Urothelium cell line (cell line): ENCODE measurements around the gene CDC6.

ENCODE experiments used
- DNase-seq: peaks from one replicate; pipeline ENCODE4 v3.0.0; 2011; ENCODE audit warnings: low spot score, mixed read lengths
- FAIRE-seq: peaks from 2 replicates; lab custom pipeline; 2011; peaks lifted over from hg19 to GRCh38; lab: Jason Lieb, UNC

The CDC6 gene

DNA sequence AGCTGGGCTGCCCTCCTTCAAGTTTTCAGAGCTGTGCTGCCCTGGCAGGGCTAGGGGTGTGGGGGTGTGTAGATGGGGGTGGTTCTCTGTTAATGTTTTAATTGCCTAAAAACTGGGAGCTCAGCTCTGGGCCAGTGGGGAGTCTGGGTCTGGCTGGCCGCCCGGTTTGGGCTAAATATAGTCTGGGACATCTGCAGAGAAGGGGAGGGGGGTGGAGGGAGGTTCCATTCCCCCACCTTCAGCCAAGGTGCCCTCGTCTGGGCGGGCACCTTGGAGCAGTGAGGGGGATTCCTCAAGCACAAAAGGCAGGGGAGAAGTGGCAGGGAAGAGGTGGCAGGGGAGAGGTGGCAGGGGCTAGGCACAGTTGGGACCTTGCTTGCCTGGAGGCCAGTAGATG is 34.3 kb downstream of the CDC6 start:
- DNase-seq: no peak
- FAIRE-seq: no peak

DNA sequence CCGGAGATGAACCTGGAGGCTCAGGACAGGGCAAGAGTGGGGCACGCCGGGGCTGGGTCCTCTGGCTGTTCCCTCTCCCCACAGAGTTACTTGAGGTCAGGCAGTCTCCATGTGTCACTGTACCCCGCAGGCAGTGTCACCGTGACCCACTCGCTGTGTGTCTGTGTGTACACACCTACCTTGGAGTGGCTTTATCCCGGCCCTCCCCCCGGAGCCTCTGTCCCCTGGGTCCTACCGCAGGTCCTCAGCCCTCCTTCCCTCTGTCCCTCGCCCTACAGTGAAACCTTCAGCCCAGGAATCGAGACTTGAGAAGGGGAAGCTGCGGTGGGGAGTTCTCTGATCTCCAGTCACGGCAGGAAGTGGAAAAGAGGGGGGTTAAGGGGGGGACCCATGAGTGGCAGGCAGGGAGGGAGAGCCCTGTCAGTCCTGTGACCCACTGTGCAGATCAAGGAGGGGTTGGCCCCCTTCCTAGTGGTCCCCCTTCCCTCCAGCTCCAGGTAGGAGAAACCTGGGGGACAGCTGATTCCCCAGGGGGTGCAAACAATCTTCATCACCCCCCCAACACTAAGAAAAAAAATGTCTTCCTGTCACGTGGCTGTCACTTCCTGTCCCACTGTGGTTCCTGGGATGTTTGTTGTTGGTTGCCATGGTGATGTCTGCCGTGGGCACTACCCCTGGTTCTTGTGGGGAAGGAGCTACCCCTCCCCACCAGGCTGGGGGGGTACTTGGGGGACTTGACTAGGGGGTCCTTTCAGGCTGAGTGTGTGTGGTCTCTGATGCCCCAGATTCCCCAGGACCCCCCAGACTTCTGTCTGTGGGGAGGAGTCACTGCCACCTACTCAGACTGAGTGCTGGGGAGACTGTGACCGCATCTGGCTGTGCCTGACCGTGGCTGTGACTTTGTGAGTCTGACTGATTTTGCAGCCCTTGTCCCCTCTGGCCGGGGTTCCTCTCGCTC is 35.0 kb downstream of the CDC6 start:
- peak; percentile 87 for DNase-seq
- FAIRE-seq: no peak

DNA sequence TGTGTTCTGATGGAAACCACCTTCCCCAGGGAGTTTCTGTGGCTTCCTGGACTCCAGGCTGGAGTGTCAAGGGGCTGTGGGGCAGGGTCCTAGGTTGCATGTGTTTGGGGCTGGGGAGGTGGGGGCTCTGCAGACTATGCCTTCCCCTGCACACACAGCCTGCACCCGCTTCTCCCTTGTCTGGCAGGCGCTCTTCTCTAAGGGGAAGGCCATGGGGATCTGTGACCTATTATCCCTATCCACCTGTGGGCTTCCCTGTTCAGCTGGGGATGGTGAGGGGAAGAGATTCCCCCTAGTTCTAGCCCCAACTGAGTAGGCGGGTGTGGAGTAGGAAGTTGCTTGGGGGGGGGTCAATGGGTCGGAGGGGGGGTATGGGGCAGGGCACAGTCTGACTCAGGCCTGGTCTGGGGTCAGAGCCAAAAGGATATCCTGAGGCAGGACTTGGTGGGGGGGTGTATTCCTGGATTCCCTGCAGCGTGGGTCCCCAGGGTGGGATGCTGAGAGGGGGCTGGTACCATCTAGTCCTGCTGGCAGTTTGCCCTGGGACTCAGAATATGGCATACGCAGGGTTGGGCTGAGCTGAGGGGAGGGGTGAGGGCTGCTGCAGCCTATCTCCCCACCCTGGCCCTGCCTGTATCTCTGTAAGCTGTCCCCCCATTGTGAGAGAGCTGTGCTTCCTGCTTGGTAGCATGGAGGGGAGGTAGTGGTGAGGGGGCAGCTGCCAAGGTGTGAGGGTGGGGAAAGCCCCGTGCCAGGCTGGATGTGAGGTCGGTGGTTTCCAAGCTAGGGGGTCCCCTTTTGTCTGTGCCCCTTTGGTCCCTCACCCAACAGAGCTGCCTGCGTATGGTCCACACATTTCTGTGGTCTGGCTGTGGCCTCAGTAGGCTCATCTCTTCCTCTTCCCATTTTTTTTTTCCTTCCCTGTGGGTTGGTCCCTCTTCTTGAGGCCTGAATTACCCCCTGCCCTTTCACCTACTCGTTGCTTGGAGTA is 36.0 kb downstream of the CDC6 start:
- DNase-seq (no peak), FAIRE-seq (no peak)

DNA sequence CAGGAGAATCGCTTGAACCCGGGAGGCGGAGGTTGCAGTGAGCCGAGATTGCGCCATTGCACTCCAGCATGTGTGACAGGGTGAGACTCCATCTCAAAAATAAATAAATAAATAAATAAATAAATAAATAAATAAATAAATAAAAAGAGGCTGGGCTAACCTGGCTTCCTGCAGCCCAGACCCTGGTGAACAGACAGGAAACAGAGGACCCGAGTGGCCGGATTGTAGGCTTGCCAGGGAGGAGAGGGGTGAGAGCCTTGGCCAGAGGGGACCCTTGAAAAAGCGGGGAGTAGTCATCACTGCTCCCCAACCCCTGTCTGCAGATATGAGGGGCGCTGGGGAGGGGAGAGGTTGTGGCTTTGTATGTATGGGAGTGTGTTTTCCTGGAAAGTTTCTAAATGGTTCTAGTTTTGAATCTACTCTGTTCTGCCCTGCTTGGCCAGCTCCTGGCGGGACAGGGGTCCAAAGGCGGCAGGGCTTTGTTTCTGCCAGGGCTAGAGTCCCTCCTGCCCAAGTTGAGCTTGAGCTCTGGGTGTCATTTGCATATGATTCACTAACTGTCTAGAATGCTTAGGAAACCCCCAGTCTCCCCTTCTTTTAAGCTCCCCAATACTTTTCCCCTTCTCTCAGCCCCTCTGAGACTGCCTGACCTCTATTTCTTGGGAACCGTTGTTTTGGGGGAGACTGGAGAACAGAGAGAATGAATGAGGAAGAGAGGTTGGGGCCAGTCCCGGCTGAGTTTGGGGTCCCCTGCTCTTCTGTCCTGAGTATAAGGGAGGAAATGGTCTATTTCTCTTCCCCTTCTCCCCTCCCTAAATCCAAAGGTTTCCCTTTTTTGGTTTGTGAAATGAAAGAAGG is 37.7 kb downstream of the CDC6 start:
- no peak for DNase-seq

DNA sequence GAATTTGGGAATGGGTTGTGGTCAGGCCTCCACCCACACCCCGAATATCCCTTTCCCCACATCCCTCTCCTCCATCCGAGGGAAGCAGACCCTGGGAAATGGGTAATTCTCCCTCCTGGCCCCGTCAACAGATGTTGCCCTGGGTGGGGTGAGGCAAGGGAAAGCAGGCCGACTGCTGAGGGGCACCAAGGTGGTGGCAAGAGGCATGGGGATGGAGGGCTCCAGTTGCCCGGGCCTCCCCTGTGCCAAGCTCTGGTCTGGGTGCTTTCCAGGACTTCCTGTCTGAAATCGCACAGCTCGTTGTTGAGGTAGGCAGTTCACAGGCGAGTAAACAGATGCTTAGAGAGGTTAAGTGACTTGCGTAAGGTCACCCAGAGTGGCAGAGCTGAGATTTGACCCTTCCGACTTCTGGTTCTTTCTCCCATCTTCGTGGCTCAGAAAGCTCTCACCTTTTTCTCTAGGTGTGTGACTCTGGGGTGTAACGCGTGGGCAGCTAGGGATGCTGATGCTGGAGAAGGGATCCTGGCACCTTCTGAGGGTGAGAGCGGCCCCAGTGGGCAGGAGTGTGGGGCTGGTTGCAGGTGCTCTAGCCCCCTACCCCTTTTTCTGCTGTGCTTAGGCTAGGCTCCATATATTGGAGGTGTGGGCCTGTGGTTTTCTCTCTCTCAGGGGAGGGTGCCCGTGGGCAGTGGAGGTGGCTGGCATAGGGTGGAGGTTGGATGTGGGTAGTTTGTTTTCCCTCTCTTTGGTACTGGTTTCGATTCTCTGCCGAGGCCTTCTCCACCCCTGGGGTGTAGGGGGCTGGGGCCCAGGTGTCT is 38.5 kb downstream of the CDC6 start:
- no peak for DNase-seq
- no peak for FAIRE-seq

More for the DNA sequence above, 37.7 kb downstream of the CDC6 start:
- no peak for FAIRE-seq

DNA sequence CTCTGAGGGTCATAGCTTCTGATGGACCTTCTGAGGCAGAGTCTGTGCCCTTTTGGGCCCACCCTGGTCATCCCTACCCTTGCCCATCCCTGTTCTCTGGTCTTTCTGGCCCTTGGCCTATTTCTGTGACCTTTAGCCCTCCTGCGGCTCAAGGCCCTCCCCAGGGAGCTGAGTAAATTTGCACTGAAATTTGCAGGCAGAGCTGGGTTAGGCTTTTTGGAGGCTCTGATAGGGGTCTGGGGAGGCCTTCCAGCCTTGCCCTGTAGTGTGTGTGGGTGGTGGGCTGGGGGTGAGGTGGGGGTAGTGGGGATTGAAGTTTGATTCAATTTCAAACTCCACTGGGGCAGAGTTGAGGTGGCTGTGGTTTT is 39.1 kb downstream of the CDC6 start:
- DNase-seq: no peak

DNA sequence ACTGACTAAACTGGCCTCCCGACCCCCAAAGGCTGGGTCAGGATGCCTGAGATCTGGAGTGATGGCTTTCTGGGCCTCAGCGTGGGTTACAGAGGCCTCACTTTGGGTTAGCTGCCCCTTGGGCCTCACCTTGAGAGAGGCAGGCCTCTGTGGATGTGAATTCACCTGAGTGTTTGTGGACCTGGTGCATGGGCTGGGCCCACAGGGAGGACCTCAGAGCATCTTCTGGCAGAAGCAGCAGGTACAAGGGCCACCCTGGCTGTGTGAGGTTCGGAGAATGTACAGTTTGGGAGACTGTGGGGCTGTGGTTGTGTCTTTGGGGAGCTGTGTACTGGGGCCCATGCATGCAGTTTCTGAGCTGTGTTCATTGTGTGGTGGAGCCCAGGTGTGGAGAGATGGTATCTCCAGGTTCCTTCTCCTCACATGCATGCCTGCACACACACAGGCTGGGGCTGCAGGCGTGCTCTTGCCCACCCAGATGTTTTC is 39.6 kb downstream of the CDC6 start:
- FAIRE-seq (no peak), DNase-seq (no peak)

More for the DNA sequence above, 39.1 kb downstream of the CDC6 start:
- no peak for FAIRE-seq

DNA sequence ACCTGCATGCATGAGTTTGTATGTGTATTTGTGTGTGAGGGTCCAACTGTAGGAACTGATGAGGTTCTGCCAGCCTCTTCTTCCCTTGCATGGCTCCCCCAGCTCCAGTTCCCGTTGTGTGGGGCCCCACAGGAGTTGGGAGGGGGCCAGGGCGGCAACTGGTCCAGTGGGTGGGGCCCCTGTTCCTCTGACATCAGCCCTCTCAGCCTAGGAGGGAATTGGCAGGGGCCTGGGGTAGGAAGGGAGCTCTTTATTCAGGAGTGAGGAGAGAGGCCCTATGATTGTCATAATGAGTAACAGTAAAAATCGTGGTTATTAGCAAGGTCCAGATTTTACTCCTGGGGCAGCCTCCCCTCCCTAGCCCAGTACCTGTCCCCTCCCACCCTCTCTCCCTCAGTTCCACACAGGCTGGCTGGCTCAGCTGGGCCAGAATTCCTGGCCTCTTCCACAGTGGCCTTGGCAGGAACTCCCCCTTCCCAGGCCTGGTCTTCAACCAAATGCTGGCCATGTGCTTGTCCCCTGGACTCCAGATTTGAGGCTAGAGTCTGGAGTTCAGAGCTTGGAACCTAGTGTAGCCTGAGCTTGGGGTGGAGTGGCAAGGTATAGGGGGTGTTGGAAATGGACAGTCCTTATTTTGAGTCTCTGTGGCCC is 40.2 kb downstream of the CDC6 start:
- DNase-seq (no peak), FAIRE-seq (no peak)

DNA sequence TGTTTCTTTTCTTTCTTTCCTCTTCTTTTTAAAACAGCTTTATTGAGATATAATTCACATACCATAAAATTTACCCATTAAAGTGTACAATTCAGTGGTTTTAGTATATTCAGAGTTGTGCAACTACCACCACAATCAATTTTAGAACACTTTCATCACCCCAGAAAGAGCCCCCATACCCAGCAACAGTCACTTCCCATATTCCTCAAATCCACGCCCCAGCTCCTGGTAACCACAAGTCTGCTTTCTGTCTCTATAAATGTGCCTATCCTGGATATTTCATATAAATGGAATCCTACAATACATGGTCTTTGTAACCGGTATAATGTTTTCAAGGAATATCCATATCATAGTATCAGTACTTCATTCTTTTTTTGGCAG is 40.7 kb downstream of the CDC6 start:
- no peak for DNase-seq

DNA sequence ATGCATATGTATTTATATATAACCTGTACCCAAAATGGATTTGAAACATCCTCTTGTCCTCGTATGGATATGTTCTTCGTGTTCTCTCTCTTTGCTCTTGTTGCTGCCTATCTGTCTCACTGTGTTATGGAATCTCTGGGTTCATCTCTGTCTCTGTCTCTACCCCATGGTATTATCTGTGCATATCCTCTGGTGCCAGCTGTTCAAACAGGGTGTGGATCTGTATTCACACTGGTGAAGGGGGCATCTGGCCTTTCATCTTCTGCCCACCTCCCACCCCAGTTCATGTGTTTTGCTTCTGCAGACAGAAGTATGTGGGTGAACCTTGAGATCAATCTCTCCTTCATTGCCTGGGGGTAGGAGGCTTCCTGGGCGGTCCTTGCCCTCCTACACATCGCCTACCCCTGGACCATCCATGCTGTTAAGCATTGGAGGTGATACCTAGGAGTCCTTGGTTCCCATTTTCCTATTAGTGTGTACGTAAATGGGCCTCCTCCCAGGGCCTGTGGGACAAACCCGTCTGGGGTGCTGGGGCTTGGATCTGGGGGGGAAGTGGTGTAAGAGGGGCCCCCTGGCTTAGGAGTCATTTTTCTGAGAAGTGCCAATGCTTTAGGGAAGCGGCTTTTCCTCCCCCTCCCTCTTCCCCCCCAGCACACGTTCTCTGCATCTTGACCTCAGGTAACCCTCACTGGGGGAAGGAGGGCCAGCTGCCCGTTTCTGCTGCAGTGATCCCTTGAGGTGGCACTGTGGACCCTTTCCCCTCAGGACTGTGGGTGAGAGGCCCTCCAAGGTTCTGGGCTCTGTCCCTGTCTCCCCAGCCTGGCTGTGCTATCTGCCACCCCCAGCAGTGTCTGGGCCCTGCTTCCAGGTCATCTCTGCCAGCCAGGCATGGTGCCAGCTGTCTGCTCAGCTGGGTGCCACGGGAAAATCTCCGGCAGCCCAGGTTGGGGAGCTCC is 42.4 kb downstream of the CDC6 start:
- FAIRE-seq: no peak
- no peak for DNase-seq

More for the DNA sequence above, 40.7 kb downstream of the CDC6 start:
- FAIRE-seq: no peak

DNA sequence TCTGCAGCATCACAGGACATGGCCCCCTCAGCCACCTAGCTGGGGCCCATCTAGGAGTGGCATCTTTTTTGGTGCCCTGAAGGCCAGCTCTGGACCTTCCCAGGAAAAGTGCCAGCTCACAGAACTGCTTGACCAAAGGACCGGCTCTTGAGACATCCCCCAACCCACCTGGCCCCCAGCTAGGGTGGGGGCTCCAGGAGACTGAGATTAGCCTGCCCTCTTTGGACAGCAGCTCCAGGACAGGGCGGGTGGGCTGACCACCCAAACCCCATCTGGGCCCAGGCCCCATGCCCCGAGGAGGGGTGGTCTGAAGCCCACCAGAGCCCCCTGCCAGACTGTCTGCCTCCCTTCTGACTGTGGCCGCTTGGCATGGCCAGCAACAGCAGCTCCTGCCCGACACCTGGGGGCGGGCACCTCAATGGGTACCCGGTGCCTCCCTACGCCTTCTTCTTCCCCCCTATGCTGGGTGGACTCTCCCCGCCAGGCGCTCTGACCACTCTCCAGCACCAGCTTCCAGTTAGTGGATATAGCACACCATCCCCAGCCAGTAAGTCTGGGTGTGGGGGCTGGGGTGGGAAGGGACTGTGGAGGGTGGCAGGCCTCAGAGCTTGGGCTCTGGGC is 43.3 kb downstream of the CDC6 start:
- DNase-seq: no peak
- no peak for FAIRE-seq

DNA sequence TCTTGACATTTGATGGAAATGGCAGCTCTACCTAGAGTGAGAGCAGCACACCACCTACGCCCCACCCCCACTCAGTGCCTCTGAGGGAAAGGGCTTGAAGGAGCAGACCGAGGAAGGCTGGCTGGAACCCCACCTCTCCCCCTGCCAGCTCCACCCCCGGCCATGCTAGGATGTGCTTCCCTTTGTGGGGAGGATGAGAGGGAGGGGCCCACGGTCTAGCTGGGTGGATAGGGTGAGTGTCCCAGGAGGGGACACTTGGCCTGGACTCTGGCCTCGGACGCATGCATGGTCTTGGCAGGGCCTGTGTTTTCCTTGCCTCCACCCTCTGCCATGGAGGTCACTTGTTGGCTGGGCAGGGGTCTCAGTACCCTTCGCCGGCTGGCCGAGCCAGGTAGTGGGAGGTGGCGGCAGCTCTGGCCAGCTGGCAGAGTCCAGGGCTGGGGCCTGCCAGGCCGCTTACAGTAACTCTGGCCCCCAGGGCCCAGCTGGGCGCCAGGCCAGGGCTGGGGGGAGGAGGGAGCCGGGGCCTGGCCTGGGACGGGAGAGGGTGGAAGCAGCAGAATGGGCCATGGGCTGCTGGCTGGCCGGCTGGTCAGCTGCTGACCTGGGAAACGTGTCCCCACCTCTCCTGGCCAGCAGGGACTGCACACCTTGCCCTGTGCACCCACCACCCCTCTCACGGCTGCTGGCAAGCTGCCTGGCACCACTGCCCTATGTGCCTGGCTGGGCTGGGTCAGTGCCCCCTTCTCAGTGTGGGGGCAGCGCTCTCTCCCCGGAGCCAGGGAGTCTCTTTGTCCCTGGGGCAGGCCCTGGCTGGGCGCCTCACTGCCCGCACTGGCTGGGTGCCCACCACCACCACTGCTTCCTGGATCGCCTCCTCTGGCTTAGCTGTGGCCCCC is 44.3 kb downstream of the CDC6 start:
- DNase-seq (no peak), FAIRE-seq (no peak)

DNA sequence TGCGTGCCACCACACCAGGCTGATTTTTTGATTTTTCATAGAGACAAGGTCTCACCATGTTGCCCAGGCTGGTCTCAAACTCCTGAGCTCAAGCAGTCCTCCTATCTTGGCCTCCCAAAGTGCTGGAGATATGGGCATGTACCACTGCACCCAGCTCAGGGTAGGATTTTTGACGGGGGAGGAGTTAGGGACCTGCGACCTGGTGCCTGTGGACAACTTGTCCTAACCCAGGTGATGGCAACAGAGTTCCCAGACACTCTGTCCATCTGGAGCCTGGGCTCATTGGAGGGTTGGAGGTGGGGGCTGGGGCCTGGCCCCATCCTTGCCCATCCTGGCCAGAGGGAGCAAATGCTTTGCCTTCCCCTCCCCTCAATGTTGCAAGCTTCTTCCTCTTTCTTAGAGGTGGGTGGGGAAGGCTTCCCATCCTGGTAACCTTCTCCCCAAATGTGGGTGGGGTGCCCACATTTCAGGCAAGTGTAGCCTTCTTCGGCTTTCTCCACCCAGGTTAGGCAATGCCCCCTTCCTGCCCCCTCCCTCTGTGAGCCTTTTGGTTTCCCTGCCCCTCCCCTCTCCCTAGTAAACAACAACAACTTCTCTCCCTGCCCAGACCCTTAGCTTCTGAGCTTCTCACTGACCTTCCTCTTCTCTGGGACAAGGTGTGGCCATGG is 46.2 kb downstream of the CDC6 start:
- FAIRE-seq (no peak), DNase-seq (no peak)

DNA sequence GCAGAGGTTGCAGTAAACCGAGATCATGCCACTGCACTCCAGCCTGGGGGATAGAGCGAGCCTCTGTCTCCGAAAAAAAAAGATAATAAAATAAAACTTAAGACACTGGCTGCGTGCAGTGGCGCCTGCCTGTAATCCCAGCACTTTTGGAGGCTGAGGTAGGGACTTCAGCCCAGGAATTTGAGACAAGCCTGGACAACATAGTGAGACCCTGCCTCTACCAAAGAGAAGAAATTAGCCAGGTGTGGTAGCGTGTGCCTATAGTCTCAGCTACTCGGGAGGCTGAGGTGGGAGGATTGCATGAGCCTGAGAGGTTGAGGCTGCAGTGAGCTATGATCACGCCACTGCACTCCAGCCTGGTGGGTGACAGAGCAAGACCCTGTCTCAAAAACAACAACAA is 47.9 kb downstream of the CDC6 start:
- DNase-seq (no peak), FAIRE-seq (no peak)

DNA sequence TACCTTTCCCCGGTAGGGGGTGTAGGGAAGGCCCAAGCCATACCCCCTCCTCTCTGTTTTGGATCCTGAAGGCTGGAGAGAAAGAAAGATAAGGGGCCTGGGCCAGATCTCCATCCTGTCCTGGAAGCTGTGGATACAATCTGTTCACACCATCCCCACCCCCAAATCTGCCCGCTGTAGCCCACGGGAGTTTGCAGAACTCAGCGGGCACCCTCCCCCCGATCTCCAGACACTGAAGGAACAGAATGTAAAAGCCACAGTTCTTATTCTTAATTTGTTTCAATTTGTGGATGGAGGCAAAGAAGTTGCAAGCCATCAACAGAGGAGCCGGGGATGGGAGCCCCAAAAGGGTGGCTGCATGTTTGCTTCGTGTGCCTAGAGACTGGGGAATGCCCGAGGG is 49.7 kb downstream of the CDC6 start:
- DNase-seq: no peak
- FAIRE-seq: no peak

DNA sequence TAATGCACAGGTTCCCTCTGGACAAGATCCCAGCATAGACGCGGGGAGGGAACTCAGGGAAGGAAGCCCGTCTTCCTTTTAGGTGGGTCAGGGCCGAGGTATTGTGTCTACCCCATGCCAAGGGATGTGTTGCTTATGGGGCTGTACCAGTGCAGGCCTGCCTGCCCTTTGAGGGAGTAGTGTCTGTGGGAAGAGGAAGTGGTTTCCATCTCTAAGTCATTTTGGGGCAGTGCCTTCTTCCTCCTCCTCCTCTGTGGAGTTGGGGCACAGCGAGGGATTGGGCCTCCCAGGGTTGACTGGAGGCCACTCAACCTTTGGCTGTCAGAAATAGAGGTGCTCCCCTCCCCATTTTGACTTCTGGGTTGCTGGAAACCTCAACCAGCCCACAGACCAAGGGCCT is 50.4 kb downstream of the CDC6 start:
- FAIRE-seq (no peak), DNase-seq (no peak)
